Measurements from ENCODE around the gene FIG4. TPM values are rescaled to one million over a fixed set of nuclear protein-coding genes. Genes with fewer than 3 reads are reported as not detected.

FIG4 gene
- total and polyA plus RNA-seq, 2 of the 13 experiments (the other 11 are each of a cell fraction or from before 2014, with no cell fraction given): 5.5 to 7.9 TPM

DNA sequence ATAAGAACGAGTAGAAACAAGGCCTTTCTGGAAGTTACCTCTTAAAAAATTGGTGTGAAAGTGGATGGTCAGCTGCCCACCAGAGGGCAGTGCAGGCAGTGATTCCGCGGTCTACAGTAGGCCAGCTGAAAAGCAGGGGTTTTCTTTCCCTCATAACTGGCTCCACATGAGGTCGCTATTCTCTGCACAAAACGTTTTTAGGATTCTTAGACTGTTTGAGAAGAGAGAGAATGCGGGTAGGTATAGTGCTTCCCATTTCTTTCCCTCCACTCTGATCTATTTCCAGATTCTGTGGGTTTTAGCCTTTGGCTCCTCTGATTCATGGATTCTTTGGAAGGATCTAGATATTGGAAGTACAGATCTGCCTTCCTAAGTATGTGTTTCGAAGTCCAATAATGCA is 14.2 kb downstream of the FIG4 start (continued):
- TF ChIP-seq, protein P1, sequence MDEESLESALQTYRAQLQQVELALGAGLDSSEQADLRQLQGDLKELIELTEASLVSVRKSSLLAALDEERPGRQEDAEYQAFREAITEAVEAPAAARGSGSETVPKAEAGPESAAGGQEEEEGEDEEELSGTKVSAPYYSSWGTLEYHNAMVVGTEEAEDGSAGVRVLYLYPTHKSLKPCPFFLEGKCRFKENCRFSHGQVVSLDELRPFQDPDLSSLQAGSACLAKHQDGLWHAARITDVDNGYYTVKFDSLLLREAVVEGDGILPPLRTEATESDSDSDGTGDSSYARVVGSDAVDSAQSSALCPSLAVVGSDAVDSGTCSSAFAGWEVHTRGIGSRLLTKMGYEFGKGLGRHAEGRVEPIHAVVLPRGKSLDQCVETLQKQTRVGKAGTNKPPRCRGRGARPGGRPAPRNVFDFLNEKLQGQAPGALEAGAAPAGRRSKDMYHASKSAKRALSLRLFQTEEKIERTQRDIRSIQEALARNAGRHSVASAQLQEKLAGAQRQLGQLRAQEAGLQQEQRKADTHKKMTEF (CRISPR knock-in tag; IDR thresholded peaks at IDR 0.05): 0 out of 2 replicates have a peak, but pooled peaks have one; percentile 21
- TF ChIP-seq MTF2 (CRISPR knock-in tag; IDR thresholded peaks at IDR 0.05; ENCODE audit: borderline replicate concordance): no peak
- TF ChIP-seq, protein P2, sequence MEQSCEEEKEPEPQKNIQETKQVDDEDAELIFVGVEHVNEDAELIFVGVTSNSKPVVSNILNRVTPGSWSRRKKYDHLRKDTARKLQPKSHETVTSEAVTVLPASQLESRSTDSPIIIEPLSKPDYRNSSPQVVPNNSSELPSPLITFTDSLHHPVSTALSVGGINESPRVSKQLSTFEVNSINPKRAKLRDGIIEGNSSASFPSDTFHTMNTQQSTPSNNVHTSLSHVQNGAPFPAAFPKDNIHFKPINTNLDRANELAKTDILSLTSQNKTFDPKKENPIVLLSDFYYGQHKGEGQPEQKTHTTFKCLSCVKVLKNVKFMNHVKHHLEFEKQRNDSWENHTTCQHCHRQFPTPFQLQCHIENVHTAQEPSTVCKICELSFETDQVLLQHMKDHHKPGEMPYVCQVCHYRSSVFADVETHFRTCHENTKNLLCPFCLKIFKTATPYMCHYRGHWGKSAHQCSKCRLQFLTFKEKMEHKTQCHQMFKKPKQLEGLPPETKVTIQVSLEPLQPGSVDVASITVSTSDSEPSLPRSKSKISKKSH (CRISPR knock-in tag; IDR thresholded peaks at IDR 0.05; ENCODE audit: borderline replicate concordance): no peak
- no peak for TF ChIP-seq ZKSCAN8 (CRISPR knock-in tag; IDR thresholded peaks at IDR 0.05; ENCODE audit: borderline replicate concordance)
- no peak for TF ChIP-seq BCLAF1 (IDR thresholded peaks at IDR 0.05)
- TF ChIP-seq, protein P3, sequence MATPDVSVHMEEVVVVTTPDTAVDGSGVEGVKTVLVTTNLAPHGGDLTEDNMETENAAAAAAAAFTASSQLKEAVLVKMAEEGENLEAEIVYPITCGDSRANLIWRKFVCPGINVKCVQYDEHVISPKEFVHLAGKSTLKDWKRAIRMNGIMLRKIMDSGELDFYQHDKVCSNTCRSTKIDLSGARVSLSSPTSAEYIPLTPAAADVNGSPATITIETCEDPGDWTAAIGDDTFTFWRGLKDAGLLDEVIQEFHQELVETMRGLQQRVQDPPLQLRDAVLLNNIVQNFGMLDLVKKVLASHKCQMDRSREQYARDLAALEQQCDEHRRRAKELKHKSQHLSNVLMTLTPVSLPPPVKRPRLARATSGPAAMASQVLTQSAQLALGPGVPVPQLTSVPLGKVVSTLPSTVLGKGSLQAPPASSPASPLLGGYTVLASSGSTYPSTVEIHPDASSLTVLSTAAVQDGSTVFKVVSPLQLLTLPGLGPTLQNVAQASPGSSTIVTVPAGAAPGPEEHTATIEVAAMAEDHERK (CRISPR knock-in tag; IDR thresholded peaks at IDR 0.05; ENCODE audit: low read depth): no peak
- TF ChIP-seq, protein P4, sequence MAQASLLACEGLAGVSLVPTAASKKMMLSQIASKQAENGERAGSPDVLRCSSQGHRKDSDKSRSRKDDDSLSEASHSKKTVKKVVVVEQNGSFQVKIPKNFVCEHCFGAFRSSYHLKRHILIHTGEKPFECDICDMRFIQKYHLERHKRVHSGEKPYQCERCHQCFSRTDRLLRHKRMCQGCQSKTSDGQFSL (CRISPR knock-in tag; IDR thresholded peaks at IDR 0.05): no peak
- TF ChIP-seq ZNF101 (CRISPR knock-in tag; IDR thresholded peaks at IDR 0.05; ENCODE audit: borderline replicate concordance, low read depth): no peak
- no peak for TF ChIP-seq PHF8 (CRISPR knock-in tag; IDR thresholded peaks at IDR 0.05)
- TF ChIP-seq TRIM22 (IDR thresholded peaks at IDR 0.05): no peak
- TF ChIP-seq RFX5 (IDR thresholded peaks at IDR 0.05; ENCODE audit: low read depth, low read length): no peak
- TF ChIP-seq MEIS2 (CRISPR knock-in tag; IDR thresholded peaks at IDR 0.05): no peak
- TF ChIP-seq ZSCAN31 (CRISPR knock-in tag; IDR thresholded peaks at IDR 0.05; ENCODE audit: low read depth): no peak
- TF ChIP-seq ATF1 (CRISPR knock-in tag; IDR thresholded peaks at IDR 0.05): no peak
- TF ChIP-seq MBD4 (IDR thresholded peaks at IDR 0.05; ENCODE audit: borderline replicate concordance, low read length): no peak
- TF ChIP-seq ZNF816 (CRISPR knock-in tag; IDR thresholded peaks at IDR 0.05; ENCODE audit: borderline replicate concordance): no peak
- TF ChIP-seq ZNF33A (CRISPR knock-in tag; IDR thresholded peaks at IDR 0.05; ENCODE audit: borderline replicate concordance): no peak
- 0 out of 2 replicates have a peak, but pooled peaks have one; percentile 30 for TF ChIP-seq MIXL1 (CRISPR knock-in tag; IDR thresholded peaks at IDR 0.05)
- TF ChIP-seq NFYB (CRISPR knock-in tag; IDR thresholded peaks at IDR 0.05): no peak
- TF ChIP-seq HNRNPK (IDR thresholded peaks at IDR 0.05; ENCODE audit: low read depth, low read length, poor library complexity, severe bottlenecking): no peak

All from HepG2 (cell line).